Coronary artery (tissue), 2 donors: ENCODE measurements around the gene SLC39A6.
A peak's percentile ranks its signal among the peaks of the same experiment; 100 is the strongest.
"Not testable (repeated sequence)": the region's sequence is repeated elsewhere in the genome, so short reads cannot be mapped to it uniquely, and the experiment has no call there.

Experiments used
- DNase-seq: peaks from one replicate; pipeline ENCODE4 v3.0.0-alpha.2; 2017; ENCODE audit warnings: low spot score
- H3K27ac ChIP-seq, 2 donors: fragments of 200-600 bp; sonication (generic); one replicate each; pipeline ENCODE4 v1.5.1; 2016 to 2019
- H3K4me3 ChIP-seq: fragments of 200-600 bp; sonication (generic); 2 replicates; pipeline ENCODE4 v1.5.1; 2016; ENCODE audit warnings: mild to moderate bottlenecking, moderate library complexity
- TF ChIP-seq, protein P1 (sequence below): fragments of 200-600 bp; sonication (generic); IDR thresholded peaks from one replicate; pipeline ENCODE4 v1.5.1; 2019; ENCODE audit warnings: antibody characterized with exemption

SLC39A6 gene

DNA sequence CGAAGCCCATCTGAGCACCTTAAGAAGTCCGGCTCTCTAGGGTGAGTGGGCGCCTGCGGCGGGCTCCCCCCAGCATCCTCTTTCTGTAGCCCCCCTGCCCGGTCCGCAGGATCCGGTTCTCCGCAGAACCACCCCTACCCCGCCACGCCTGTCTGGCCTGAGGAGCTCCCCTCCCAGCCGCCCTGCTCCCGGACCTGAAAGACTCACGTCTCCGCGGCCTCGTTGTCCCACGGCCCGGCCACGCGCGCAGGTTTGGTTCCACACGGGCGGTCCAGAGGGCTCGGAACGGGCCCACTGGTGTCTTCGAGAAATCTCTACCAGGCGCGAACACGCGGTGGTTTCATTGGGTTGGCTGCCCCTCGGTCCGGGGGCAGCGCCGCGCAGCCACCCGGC is 237 bp downstream of the SLC39A6 start:
- H3K27ac ChIP-seq: peak overlapping the region; percentile 94 to 98
- peak overlapping the region; percentile 88 for H3K4me3 ChIP-seq
- TF ChIP-seq, protein P1, sequence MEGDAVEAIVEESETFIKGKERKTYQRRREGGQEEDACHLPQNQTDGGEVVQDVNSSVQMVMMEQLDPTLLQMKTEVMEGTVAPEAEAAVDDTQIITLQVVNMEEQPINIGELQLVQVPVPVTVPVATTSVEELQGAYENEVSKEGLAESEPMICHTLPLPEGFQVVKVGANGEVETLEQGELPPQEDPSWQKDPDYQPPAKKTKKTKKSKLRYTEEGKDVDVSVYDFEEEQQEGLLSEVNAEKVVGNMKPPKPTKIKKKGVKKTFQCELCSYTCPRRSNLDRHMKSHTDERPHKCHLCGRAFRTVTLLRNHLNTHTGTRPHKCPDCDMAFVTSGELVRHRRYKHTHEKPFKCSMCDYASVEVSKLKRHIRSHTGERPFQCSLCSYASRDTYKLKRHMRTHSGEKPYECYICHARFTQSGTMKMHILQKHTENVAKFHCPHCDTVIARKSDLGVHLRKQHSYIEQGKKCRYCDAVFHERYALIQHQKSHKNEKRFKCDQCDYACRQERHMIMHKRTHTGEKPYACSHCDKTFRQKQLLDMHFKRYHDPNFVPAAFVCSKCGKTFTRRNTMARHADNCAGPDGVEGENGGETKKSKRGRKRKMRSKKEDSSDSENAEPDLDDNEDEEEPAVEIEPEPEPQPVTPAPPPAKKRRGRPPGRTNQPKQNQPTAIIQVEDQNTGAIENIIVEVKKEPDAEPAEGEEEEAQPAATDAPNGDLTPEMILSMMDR: no peak
- DNase-seq: peak; percentile 78

DNA sequence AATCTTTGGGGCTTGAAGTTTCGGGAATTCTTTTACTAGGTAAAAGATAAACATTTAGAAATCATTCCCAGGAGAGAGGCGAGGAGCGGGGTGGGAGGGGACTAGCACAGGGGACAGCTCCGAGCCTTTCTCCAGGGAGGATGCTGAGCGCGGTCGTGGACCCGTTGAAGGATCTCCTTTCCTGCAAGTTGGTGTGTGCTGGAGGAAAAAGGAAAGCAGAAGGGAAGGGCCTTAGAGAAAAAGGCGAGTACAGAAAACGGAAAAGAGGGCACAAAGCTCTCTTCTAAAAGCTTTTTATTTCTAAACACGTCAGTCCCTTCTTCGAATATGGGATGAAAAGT is 640 bp downstream of the SLC39A6 start:
- DNase-seq: no peak
- H3K27ac ChIP-seq: peak overlapping the region in 1 of 2 donors; percentile 98
- H3K4me3 ChIP-seq: peak overlapping the region; percentile 88

DNA sequence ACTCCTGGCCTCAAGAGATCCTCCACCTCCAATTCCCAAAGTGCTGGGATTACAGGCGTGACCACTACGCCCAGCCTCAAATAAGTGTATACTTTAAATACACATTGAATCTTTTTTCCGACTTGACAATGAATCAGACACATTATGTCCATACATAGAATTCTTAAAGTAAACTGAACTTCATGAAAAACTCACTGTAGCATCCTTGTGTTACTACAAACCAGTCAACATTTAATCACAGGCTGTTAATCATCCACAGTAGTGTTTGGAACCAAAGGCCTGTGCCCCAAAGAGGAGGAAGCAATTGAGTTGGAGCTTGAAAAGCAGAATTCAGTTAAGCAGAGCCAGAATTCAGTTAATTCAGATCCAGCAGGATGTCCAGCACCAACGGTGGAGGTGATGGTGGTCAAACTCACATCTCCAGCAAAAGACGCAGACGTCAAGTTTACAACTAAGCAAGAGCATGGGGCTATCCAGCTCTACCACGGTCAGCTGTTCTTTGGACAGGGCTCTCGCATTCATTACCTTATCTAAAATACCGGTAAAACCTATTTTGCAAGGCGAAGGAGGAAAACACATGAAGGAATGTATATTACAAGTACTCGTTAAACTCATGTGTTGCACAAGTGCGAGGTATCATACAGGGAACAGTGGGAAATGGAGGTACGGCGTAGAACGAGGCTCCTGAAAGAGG is 1.2 kb downstream of the SLC39A6 start:
- H3K4me3 ChIP-seq: peak overlapping the region; percentile 88

More for the DNA sequence above, 640 bp downstream of the SLC39A6 start:
- TF ChIP-seq, protein P1: no peak

DNA sequence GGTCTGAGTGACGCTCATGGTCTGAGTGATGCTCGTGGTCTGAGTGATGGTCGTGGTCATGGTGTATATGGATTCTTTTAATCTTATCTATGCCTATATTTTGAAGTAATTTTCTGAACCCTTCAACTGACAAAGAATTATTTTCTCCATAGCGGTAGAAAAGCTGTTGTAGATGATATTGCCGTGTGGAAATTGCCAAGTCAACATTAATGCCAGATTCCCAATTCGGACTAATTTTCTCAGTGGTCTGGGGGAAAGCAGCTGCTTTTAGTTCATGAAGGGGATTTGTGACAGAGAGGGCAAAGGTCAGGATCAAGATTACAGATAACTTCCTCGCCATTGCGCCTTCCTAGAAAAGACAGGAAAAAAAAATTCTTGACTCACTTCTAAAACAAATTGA is 2.5 kb downstream of the SLC39A6 start:
- Histone ChIP-seq H3K27ac (no peak overlapping the region), H3K4me3 (no peak overlapping the region)
- TF ChIP-seq, protein P1: no peak
- no peak for DNase-seq

More for the DNA sequence above, 1.2 kb downstream of the SLC39A6 start:
- H3K27ac ChIP-seq: peak overlapping the region in 1 of 2 donors; percentile 98
- DNase-seq: no peak
- TF ChIP-seq, protein P1: no peak

DNA sequence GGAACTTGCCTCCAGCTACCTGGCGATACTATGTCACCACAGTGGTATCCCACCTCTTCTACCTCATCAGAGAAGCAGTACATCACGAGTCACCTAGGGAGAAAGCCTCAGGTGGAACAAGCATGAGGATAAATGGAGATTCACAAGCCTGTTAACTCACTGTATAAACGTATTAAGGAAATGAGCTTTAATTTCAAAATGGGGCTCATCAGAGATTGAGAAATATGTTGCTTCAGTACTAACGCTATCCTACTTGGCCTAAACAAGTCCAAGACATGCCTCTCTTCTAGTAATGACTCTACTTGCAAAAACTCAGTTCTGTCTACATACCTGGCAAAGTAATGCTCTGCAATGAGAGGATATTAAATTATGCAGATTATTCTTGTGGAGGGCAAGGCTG is 4.3 kb downstream of the SLC39A6 start:
- no peak for DNase-seq
- no peak overlapping the region for H3K4me3 ChIP-seq
- H3K27ac ChIP-seq: no peak overlapping the region
- TF ChIP-seq, protein P1: no peak

DNA sequence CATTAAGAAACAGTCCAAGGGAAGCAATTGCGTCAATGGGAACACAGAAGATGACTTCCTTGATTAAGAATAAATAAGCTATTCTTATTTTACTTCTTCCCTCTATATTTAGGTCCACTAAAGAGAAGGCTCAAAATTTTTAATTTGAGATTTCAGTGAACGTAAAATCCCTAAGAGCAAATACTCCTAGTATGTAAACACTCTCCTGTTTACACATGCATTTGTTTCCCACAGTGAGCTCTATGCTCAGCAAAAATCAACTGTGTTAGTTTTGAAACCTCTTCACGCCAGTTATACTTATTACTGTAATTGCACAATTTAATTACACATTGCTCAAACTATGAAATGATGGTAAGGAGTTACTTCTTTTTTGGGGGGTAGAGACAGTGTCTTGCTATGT is 8.8 kb downstream of the SLC39A6 start:
- no peak overlapping the region for H3K27ac ChIP-seq
- TF ChIP-seq, protein P1: no peak
- DNase-seq: no peak
- H3K4me3 ChIP-seq: no peak overlapping the region

DNA sequence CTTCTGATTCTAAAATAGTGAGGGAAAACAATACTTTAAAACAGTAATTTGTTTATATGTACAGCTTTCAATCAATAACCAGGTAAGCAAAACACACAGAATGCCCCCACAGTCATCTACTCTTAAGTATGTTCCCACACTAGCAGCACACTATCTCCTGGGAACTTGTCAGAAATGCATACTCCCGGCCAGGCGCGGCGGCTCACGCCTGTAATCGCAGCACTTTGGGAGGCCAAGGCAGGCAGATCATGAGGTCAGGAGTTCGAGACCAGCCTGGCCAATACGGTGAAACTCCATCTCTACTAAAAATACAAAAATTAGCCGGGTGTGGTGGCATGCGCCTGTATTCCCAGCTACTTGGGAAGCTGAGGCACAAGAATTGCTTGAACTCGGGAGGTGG is 12.4 kb downstream of the SLC39A6 start:
- DNase-seq, H3K27ac ChIP-seq, H3K4me3 ChIP-seq: not testable (repeated sequence)
